ENCODE measurements around the gene NDST1. TPM values are rescaled to one million over a fixed set of nuclear protein-coding genes. Genes with fewer than 3 reads are reported as not detected.
A peak's percentile ranks its signal among the peaks of the same experiment; 100 is the strongest.

NDST1 gene
- total and polyA plus RNA-seq, 10 of the 15 experiments (the other 5 are each of a cell fraction or from before 2014, with no cell fraction given), result 0.20 to 53.5 (median 12.9) TPM

GRCh38 chr5:150485693-150486401, 22.1 kb upstream of the NDST1 start (continued):
- TF ChIP-seq, protein P1, sequence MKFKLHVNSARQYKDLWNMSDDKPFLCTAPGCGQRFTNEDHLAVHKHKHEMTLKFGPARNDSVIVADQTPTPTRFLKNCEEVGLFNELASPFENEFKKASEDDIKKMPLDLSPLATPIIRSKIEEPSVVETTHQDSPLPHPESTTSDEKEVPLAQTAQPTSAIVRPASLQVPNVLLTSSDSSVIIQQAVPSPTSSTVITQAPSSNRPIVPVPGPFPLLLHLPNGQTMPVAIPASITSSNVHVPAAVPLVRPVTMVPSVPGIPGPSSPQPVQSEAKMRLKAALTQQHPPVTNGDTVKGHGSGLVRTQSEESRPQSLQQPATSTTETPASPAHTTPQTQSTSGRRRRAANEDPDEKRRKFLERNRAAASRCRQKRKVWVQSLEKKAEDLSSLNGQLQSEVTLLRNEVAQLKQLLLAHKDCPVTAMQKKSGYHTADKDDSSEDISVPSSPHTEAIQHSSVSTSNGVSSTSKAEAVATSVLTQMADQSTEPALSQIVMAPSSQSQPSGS (IDR thresholded peaks at IDR 0.05; ENCODE audit: low read length), result no peak
- TF ChIP-seq, protein P2, sequence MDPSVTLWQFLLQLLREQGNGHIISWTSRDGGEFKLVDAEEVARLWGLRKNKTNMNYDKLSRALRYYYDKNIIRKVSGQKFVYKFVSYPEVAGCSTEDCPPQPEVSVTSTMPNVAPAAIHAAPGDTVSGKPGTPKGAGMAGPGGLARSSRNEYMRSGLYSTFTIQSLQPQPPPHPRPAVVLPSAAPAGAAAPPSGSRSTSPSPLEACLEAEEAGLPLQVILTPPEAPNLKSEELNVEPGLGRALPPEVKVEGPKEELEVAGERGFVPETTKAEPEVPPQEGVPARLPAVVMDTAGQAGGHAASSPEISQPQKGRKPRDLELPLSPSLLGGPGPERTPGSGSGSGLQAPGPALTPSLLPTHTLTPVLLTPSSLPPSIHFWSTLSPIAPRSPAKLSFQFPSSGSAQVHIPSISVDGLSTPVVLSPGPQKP (IDR thresholded peaks at IDR 0.05; ENCODE audit: low read depth, low read length), result no peak
- no peak for TF ChIP-seq NR2C2 (IDR thresholded peaks at IDR 0.05; ENCODE audit: borderline replicate concordance, control insufficient read depth, insufficient read length, low read depth)
- TF ChIP-seq HDAC6 (IDR thresholded peaks at IDR 0.05; ENCODE audit: unreplicated experiment), result no peak
- TF ChIP-seq SIN3A (IDR thresholded peaks at IDR 0.05; ENCODE audit: low read depth, low read length), result no peak
- peak; percentile 74 for TF ChIP-seq RAD51 (IDR thresholded peaks at IDR 0.05)
- TF ChIP-seq BRCA1 (IDR thresholded peaks at IDR 0.05; ENCODE audit: low read depth, low read length), result no peak
- TF ChIP-seq NKRF (conservative IDR thresholded peaks at IDR 0.05), result peak; percentile 54; the same call in 1 of the 2 replicates
- TF ChIP-seq PKNOX1 (IDR thresholded peaks at IDR 0.05), result no peak
- TF ChIP-seq ZBTB33 (IDR thresholded peaks at IDR 0.05), result no peak
- TF ChIP-seq CUX1 (IDR thresholded peaks at IDR 0.05; ENCODE audit: insufficient replicate concordance, low read depth, low read length), result no peak
- no peak for TF ChIP-seq SREBF1 (IDR thresholded peaks at IDR 0.05; ENCODE audit: low read length)
- TF ChIP-seq EED (IDR thresholded peaks at IDR 0.05; ENCODE audit: low read depth), result no peak; the same call in 1 of the 2 replicates
- peak; percentile 55; the same call in 1 of the 2 replicates for TF ChIP-seq ZNF24 (IDR thresholded peaks at IDR 0.05)
- no peak for TF ChIP-seq TBL1XR1 (IDR thresholded peaks at IDR 0.05; ENCODE audit: low read depth, low read length)
- peak; percentile 35 to 60; a peak in 2 of 4 replicates for TF ChIP-seq BHLHE40 (IDR thresholded peaks at IDR 0.05; ENCODE audit: borderline replicate concordance in 1 of 2, low read depth in 2 of 2, low read length in 1 of 2)

Data from GM12878 (cell line).